ENCODE results near the gene TMEM38A.

DNA sequence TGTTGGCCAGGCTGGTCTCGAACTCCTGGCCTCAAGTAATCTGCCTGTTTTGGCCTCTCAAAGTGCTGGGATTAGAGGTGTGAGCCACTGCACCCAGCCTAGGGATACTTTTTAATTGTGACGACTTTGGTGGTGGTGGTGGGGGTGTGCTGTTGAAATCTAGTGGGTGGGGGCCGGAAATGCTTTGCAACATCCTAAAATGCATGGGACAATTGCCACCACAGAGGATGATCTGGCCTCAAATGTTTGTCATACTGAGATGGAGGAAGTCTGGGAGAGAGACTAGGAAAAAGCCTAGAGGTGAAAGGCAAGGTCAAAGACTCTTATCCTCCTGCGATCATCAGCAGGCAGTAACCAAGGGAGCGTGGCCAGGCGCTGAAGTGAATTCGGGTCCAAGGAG is 60.1 kb downstream of the TMEM38A start:
- TF ChIP-seq, protein P1, sequence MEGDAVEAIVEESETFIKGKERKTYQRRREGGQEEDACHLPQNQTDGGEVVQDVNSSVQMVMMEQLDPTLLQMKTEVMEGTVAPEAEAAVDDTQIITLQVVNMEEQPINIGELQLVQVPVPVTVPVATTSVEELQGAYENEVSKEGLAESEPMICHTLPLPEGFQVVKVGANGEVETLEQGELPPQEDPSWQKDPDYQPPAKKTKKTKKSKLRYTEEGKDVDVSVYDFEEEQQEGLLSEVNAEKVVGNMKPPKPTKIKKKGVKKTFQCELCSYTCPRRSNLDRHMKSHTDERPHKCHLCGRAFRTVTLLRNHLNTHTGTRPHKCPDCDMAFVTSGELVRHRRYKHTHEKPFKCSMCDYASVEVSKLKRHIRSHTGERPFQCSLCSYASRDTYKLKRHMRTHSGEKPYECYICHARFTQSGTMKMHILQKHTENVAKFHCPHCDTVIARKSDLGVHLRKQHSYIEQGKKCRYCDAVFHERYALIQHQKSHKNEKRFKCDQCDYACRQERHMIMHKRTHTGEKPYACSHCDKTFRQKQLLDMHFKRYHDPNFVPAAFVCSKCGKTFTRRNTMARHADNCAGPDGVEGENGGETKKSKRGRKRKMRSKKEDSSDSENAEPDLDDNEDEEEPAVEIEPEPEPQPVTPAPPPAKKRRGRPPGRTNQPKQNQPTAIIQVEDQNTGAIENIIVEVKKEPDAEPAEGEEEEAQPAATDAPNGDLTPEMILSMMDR (conservative IDR thresholded peaks at IDR 0.05 in 1 of 2, IDR thresholded peaks at IDR 0.05 in 1 of 2; ENCODE audit: low read depth in 1 of 2, low read length in 2 of 2) = no peak
- TF ChIP-seq EZH2 (IDR thresholded peaks at IDR 0.05; ENCODE audit: low read length, missing control alignments) = no peak
